Heart left ventricle (tissue), 16 donors: ENCODE results near the gene ABLIM2. TPM values are rescaled to one million over a fixed set of nuclear protein-coding genes. Genes with fewer than 3 reads are reported as not detected.

Experiments used
- ATAC-seq, 4 donors: fragments of 200-7000 bp; cut with Tn5 transposase; one replicate each; pipeline ENCODE4 v1.9.1; 2020 to 2022; ENCODE audit warnings: moderate library complexity in 4 of 4, mild to moderate bottlenecking in 3 of 4, moderate number of reproducible peaks in 1 of 4
- DNase-seq, 5 donors: peaks; one replicate each; pipeline ENCODE4 v3.0.0-alpha.2; 2020
- H3K27ac ChIP-seq, 12 donors: fragments of 200-600 bp; sonication (generic) in 4 of 12; one replicate each; pipeline versions ENCODE4 v1.5.0 to v1.8.0; 2016 to 2022; ENCODE audit warnings: mild to moderate bottlenecking in 2 of 12
- H3K27me3 ChIP-seq, 9 donors: fragments of 200-600 bp; sonication (generic) in 2 of 9; one replicate each; pipeline versions ENCODE4 v1.5.1 to v1.8.0; 2016 to 2022; ENCODE audit warnings: mild to moderate bottlenecking in 3 of 9
- H3K36me3 ChIP-seq, 9 donors: fragments of 200-600 bp; sonication (generic) in 2 of 9; one replicate each; pipeline versions ENCODE4 v1.5.0 to v1.8.0; 2018 to 2022; ENCODE audit warnings: mild to moderate bottlenecking in 2 of 9
- H3K4me1 ChIP-seq, 12 donors: fragments of 200-600 bp; sonication (generic) in 4 of 12; one replicate each; pipeline versions ENCODE4 v1.5.0 to v1.8.0; 2016 to 2022; ENCODE audit warnings: mild to moderate bottlenecking in 3 of 12
- H3K4me3 ChIP-seq, 12 donors: fragments of 200-600 bp; sonication (generic) in 4 of 12; one replicate each; pipeline versions ENCODE4 v1.5.0 to v1.8.0; 2017 to 2022; ENCODE audit warnings: mild to moderate bottlenecking in 9 of 12, moderate library complexity in 4 of 12
- H3K9me3 ChIP-seq, 12 donors: fragments of 200-600 bp; sonication (generic) in 4 of 12; one replicate each; pipeline versions ENCODE4 v1.5.0 to v1.8.0; 2016 to 2022; ENCODE audit warnings: mild to moderate bottlenecking in 1 of 12
- CTCF ChIP-seq, 12 donors: fragments of 200-600 bp; sonication (generic) in 4 of 12; IDR thresholded peaks; one replicate each; pipeline versions ENCODE4 v1.5.0 to v1.8.0; 2018 to 2022; ENCODE audit warnings: antibody characterized with exemption in 12 of 12, mild to moderate bottlenecking in 5 of 12
- POLR2A ChIP-seq, 2 donors: fragments of 450-650 bp; IDR thresholded peaks; one replicate each; pipeline ENCODE4 v1.6.1; 2017; ENCODE audit warnings: antibody characterized with exemption in 2 of 2, mild to moderate bottlenecking in 2 of 2, moderate library complexity in 2 of 2
- WGBS, 4 donors: extraction: QIAGEN DNeasy Blood & Tissue Kit in 2 of 4; methylation state at CpG; one replicate each; pipeline versions ENCODE4 v1.1.5 to v1.1.7; 2013 to 2018; 5-methylcytosine and 5-hydroxymethylcytosine counted together
- intact Hi-C, 10 donors: fragments of 100-400 bp; cut with DNase I; formaldehyde crosslinking; loops; one replicate each; pipeline versions ENCODE4 v1.11.1 to v1.14.2; 2022
- polyA plus RNA-seq, 2 donors: library from polyadenylated mRNA; stranded (reverse); fragments of 200-250 nt; gene quantifications; one replicate each; pipeline ENCODE4 v1.2.3, GENCODE V29; 2013
- total RNA-seq, 9 donors: library from RNA; depleted of rRNA in 2 of 9; stranded (reverse); fragments of >200 nt in 2 of 9; fragmentation: NEBNext Ultra II Directional in 3 of 9; extraction: Animal tissue kit (Norgen Biotek cat#: 25700) in 3 of 9; gene quantifications; one replicate each; pipeline versions ENCODE4 v1.1.0 to v1.2.4, GENCODE V29; 2016 to 2023
- donor health status: ischemic (EF 13 %, LVEDD 7.1; RV severe dilation, severe dysfunction).
- donor health status: healthy with polysubstance abuse.
- donor health status: DM: no; HTN: yes; CAD: no.
- donor health status: DM: no; HTN: no; CAD: no.
- donor health status: ischemic (EF 25% LVEDD 6.9; RV normal size, moderate dysfunction).
- donor health status: ischemic (EF 25% LVEDD 5.7; RV mildly dilated, moderate dysfunction).
- donor health status: healthy.
- donor health status: DM: yes; HTN: yes; CAD: no.
- donor health status: ischemic (EF 35%, LVEDD 5.7; RV mildly dilated, moderate dysfunction).
- donor health status: nonischemic (EF 11% LVEDD 7.7; RV severe dilation, severe dysfunction).
- donor health status: DM: yes; HTN: yes; CAD: no.
- donor health status: PGD.
- donor health status: ischemic (EF 29% LVEDD 5.4; RV normal size, mild dysfunction).
- donor health status: nonischemic (EF 23%, LVEDD 6.1; RV moderate dilation, normal function).

ABLIM2 gene
- total and polyA plus RNA-seq, 11 donors: 11.1 to 27.9 (median 18.4) TPM

GRCh38 chr4:8146157-8146556, 12.5 kb downstream of the ABLIM2 start:
- Histone ChIP-seq H3K4me1 (peaks cover 0 to 55% (median 27%) of the 10 kb centered on the region in 12 donors), H3K4me3 (no peak overlapping the region), H3K36me3 (no peaks in the 10 kb centered on the region), H3K27ac (peak overlapping the region in 9 of 12 donors; percentile 15 to 90 (median 77)), H3K9me3 (no peaks in the 10 kb centered on the region), H3K27me3 (no peaks in the 10 kb centered on the region)
- intact Hi-C loops: loop anchor here in 1 of 10 donors (10.0 kb wide), 1 partner anchor 91 kb away; no protein-coding TSS in a partner anchor
- no peak for ATAC-seq
- TF ChIP-seq POLR2A (IDR thresholded peaks at IDR 0.05) (no peak), CTCF (IDR thresholded peaks at IDR 0.05) (no peak)
- no peak for DNase-seq
- WGBS, 4 donors: 67 to 70% (median 68%) methylated on average over 9 of the region's 9 CpGs

GRCh38 chr4:8144359-8144758, 14.3 kb downstream of the ABLIM2 start:
- WGBS, 4 donors: 36 to 43% (median 40%) methylated on average over 14 to 15 of the region's 15 CpGs
- Histone ChIP-seq H3K4me3 (no peak overlapping the region), H3K36me3 (no peaks in the 10 kb centered on the region), H3K9me3 (peaks cover 0 to 3% (median 0%) of the 10 kb centered on the region in 12 donors), H3K27ac (peak overlapping the region; percentile 40 to 90 (median 76)), H3K27me3 (no peaks in the 10 kb centered on the region), H3K4me1 (peaks cover 0 to 59% (median 27%) of the 10 kb centered on the region in 12 donors)
- TF ChIP-seq POLR2A (IDR thresholded peaks at IDR 0.05) (no peak), CTCF (IDR thresholded peaks at IDR 0.05) (no peak)
- ATAC-seq (peak; percentile 1 to 52 (median 16)), DNase-seq (no peak)
- intact Hi-C loops: loop anchor here in 2 of 10 donors (5.0 to 10.0 kb wide), 2 partner anchors 90 to 92 kb away; no protein-coding TSS in a partner anchor

- no peak for DNase-seq
- H3K27me3 ChIP-seq: no peaks in the 10 kb centered on the region
- no peak for ATAC-seq
- 73 to 82% (median 76%) methylated on average over 4 to 11 of the region's 11 CpGs for WGBS, 4 donors
- intact Hi-C loops: loop anchor here in 2 of 10 donors (5.0 to 10.0 kb wide), 2 partner anchors 89 to 91 kb away; no protein-coding TSS in a partner anchor
- H3K36me3 ChIP-seq: no peaks in the 10 kb centered on the region
- TF ChIP-seq CTCF (IDR thresholded peaks at IDR 0.05) (no peak), POLR2A (IDR thresholded peaks at IDR 0.05) (no peak)
- peak overlapping the region in 8 of 12 donors; percentile 46 to 90 (median 80) for H3K27ac ChIP-seq
- H3K4me1 ChIP-seq: peaks cover 0 to 59% (median 27%) of the 10 kb centered on the region in 12 donors
- no peak overlapping the region for H3K4me3 ChIP-seq
- peaks cover 0 to 3% (median 0%) of the 10 kb centered on the region in 12 donors for H3K9me3 ChIP-seq
Measured at GRCh38 chr4:8143392-8144140, 15.0 kb downstream of the ABLIM2 start.

- intact Hi-C loops: loop anchor here in 2 of 10 donors (5.0 to 10.0 kb wide), 2 partner anchors 88 to 90 kb away; no protein-coding TSS in a partner anchor
- no peak overlapping the region for H3K4me3 ChIP-seq
- TF ChIP-seq CTCF (IDR thresholded peaks at IDR 0.05) (no peak), POLR2A (IDR thresholded peaks at IDR 0.05) (no peak)
- 61 to 70% (median 63%) methylated on average over 9 of the region's 9 CpGs for WGBS, 4 donors
- peak in 1 of 4 donors; percentile 3 for ATAC-seq
- DNase-seq: no peak
- peak overlapping the region in 9 of 12 donors; percentile 40 to 87 (median 75) for H3K27ac ChIP-seq
- peaks cover 0 to 59% (median 27%) of the 10 kb centered on the region in 12 donors for H3K4me1 ChIP-seq
- no peaks in the 10 kb centered on the region for H3K36me3 ChIP-seq
- no peaks in the 10 kb centered on the region for H3K27me3 ChIP-seq
- peaks cover 0 to 3% (median 0%) of the 10 kb centered on the region in 12 donors for H3K9me3 ChIP-seq
Measured at GRCh38 chr4:8142556-8142955, 16.1 kb downstream of the ABLIM2 start.
